Prostate gland (tissue), 2 donors: ENCODE measurements around the gene NIPAL3. TPM values are rescaled to one million over a fixed set of nuclear protein-coding genes. Genes with fewer than 3 reads are reported as not detected.

Source experiments
- DNase-seq: peaks from one replicate; pipeline ENCODE4 v3.0.0-alpha.2; 2019; ENCODE audit warnings: low spot score
- H3K27ac ChIP-seq, 2 donors: fragments of 200-600 bp; sonication (generic); 2 replicates each; pipeline ENCODE4 v1.5.1; 2017 to 2019
- H3K27me3 ChIP-seq: fragments of 200-600 bp; sonication (generic); replicated peaks from 2 replicates; pipeline ENCODE4 v1.5.1; 2019; ENCODE audit not compliant: insufficient read depth
- H3K36me3 ChIP-seq, 2 donors: fragments of 200-600 bp; sonication (generic); 1 replicate in 1 of 2; 2 replicates in 1 of 2; pipeline versions ENCODE4 v1.5.1 to v1.8.1; 2017 to 2019
- H3K4me1 ChIP-seq: fragments of 200-600 bp; sonication (generic); replicated peaks from 2 replicates; pipeline ENCODE4 v1.5.1; 2019
- H3K4me3 ChIP-seq, 2 donors: fragments of 200-600 bp; sonication (generic); 2 replicates each; pipeline ENCODE4 v1.5.1; 2017 to 2019
- H3K9me3 ChIP-seq: fragments of 200-600 bp; sonication (generic); 2 replicates; pipeline ENCODE4 v1.5.1; 2017
- POLR2A ChIP-seq: fragments of 450-650 bp; IDR thresholded peaks from one replicate; pipeline ENCODE4 v1.6.1; 2016; ENCODE audit warnings: antibody characterized with exemption, mild to moderate bottlenecking
- POLR2AphosphoS5 ChIP-seq: sonication (generic); formaldehyde crosslinking; IDR thresholded peaks from one replicate; pipeline ENCODE4 v1.6.1; 2017; ENCODE audit warnings: antibody characterized with exemption
- WGBS: methylation state at CpG from one replicate; pipeline ENCODE4 v1.1.5; 2018; 5-methylcytosine and 5-hydroxymethylcytosine counted together
- intact Hi-C: fragments of 100-400 bp; cut with DNase I; formaldehyde crosslinking; loops from one replicate; pipeline ENCODE4 v1.14.2; 2022
- total RNA-seq, 2 donors: library from RNA; depleted of rRNA; stranded (reverse); fragments of >200 nt; gene quantifications; one replicate each; pipeline ENCODE4 v1.1.0, GENCODE V29; 2016
- TF ChIP-seq, protein P1 (sequence below), 4 experiments: fragments of 200-600 bp in 2 of 4; fragments of 450-650 bp in 2 of 4; sonication (generic) in 2 of 4; IDR thresholded peaks; 1 replicate in 3 of 4; 2 replicates in 1 of 4; pipeline ENCODE4 v1.5.1; 2016 to 2019; ENCODE audit warnings: antibody characterized with exemption in 4 of 4, mild to moderate bottlenecking in 2 of 4, moderate library complexity in 2 of 4

The NIPAL3 gene
- total RNA-seq, 2 donors from 2014 or later, result 125 to 350 TPM

DNA sequence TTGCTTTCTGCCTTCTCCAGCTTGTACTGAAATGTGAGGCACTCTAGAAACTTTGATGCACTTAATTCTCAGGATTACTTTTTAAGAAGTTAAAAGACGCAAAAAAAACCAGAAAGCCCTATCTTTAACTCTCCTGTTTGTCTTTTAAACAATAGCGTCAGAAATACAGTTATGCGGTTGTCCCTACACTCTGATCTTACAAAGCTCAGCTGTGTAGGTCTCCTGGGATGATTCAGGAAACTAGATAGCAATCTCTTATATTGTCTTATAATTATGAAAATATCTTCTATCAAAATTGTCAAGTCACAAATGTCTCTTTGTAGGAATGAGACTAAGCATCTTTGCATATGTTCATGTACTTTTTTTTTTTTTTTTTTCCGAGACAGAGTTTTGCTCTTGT is 60.1 kb downstream of the NIPAL3 start:
- no peaks in the 10 kb centered on the region for H3K36me3 ChIP-seq
- intact Hi-C loops, result no loop called here
- H3K4me1 ChIP-seq, result peaks cover 10% of the 10 kb centered on the region
- H3K4me3 ChIP-seq, result no peak overlapping the region
- no peak for TF ChIP-seq POLR2A
- TF ChIP-seq, protein P1, sequence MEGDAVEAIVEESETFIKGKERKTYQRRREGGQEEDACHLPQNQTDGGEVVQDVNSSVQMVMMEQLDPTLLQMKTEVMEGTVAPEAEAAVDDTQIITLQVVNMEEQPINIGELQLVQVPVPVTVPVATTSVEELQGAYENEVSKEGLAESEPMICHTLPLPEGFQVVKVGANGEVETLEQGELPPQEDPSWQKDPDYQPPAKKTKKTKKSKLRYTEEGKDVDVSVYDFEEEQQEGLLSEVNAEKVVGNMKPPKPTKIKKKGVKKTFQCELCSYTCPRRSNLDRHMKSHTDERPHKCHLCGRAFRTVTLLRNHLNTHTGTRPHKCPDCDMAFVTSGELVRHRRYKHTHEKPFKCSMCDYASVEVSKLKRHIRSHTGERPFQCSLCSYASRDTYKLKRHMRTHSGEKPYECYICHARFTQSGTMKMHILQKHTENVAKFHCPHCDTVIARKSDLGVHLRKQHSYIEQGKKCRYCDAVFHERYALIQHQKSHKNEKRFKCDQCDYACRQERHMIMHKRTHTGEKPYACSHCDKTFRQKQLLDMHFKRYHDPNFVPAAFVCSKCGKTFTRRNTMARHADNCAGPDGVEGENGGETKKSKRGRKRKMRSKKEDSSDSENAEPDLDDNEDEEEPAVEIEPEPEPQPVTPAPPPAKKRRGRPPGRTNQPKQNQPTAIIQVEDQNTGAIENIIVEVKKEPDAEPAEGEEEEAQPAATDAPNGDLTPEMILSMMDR (IDR thresholded peaks at IDR 0.05), result no peak
- TF ChIP-seq POLR2AphosphoS5, result no peak
- H3K27me3 ChIP-seq, result no peaks in the 10 kb centered on the region
- WGBS, result 56% methylated on average over 4 of the region's 4 CpGs
- H3K9me3 ChIP-seq, result no peaks in the 10 kb centered on the region
- peak overlapping the region in 1 of 2 donors; percentile 69 for H3K27ac ChIP-seq
- no peak for DNase-seq

GRCh38 chr1:24476571-24476970 is 61.0 kb downstream of the NIPAL3 start:
- peak overlapping the region; percentile 35 to 69 for H3K27ac ChIP-seq
- intact Hi-C loops, result no loop called here
- TF ChIP-seq POLR2AphosphoS5 (no peak), POLR2A (no peak)
- TF ChIP-seq, protein P1 (IDR thresholded peaks at IDR 0.05), result no peak
- no peaks in the 10 kb centered on the region for H3K36me3 ChIP-seq
- no peak for DNase-seq
- H3K27me3 ChIP-seq, result no peaks in the 10 kb centered on the region
- no peak overlapping the region for H3K4me3 ChIP-seq
- WGBS, result 38% methylated on average over 2 of the region's 2 CpGs
- no peaks in the 10 kb centered on the region for H3K9me3 ChIP-seq
- H3K4me1 ChIP-seq, result peaks cover 10% of the 10 kb centered on the region

DNA sequence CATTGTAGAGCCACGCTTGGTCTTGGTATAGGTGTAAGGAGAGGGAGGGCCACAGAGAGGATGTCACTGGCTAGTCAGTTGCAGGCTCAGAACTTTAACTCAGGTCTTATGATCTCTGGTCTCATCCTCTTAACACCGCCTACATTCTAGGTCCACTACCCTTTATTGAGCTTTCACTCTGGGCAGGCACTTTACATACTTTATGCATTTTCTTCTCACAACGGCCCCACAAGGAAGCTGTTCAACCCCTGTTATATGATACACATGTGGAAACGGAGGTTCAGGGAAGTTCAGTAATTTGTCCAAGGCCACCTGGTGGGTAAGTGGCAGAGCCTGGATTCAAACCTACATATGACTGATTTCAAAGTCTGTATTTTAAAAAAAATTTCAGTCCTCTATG is 61.7 kb downstream of the NIPAL3 start:
- intact Hi-C loops, result no loop called here
- H3K9me3 ChIP-seq, result no peaks in the 10 kb centered on the region
- H3K27me3 ChIP-seq, result no peaks in the 10 kb centered on the region
- 72% methylated on average over 4 of the region's 4 CpGs for WGBS
- TF ChIP-seq POLR2A (no peak), POLR2AphosphoS5 (no peak)
- TF ChIP-seq, protein P1 (IDR thresholded peaks at IDR 0.05), result no peak
- H3K4me3 ChIP-seq, result no peak overlapping the region
- H3K36me3 ChIP-seq, result no peaks in the 10 kb centered on the region
- no peak for DNase-seq
- peaks cover 10% of the 10 kb centered on the region for H3K4me1 ChIP-seq
- H3K27ac ChIP-seq, result peak overlapping the region; percentile 35 to 69

DNA sequence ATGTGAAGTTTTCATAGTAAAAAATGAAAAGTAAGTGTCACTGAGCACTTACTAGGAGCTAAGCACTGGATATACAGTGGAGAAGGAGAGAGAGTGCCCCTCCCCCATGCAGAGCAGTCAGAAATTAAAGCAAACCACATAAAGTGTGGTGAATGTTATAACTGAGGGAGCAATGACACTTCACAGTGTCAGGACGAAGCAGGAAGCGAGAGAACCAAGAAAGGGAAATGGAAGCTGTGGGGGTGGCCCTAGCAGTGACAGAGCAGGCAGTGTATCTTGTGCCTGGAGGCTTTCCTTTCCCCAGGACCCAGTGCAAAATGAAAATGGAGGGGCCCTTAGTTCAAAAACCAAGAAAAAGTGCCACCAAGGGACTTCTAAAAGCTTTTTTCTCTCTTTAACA is 65.5 kb downstream of the NIPAL3 start:
- H3K27me3 ChIP-seq, result no peaks in the 10 kb centered on the region
- 89% methylated on average over 2 of the region's 2 CpGs for WGBS
- no peak overlapping the region for H3K27ac ChIP-seq
- DNase-seq, result no peak
- peaks cover 7% of the 10 kb centered on the region for H3K4me1 ChIP-seq
- TF ChIP-seq POLR2A (no peak), POLR2AphosphoS5 (no peak)
- TF ChIP-seq, protein P1 (IDR thresholded peaks at IDR 0.05), result no peak
- no peaks in the 10 kb centered on the region for H3K36me3 ChIP-seq
- no peaks in the 10 kb centered on the region for H3K9me3 ChIP-seq
- intact Hi-C loops, result no loop called here
- no peak overlapping the region for H3K4me3 ChIP-seq

GRCh38 chr1:24481843-24482610 is 66.4 kb downstream of the NIPAL3 start:
- no peak for TF ChIP-seq POLR2AphosphoS5
- TF ChIP-seq, protein P1 (IDR thresholded peaks at IDR 0.05), result no peak
- no peak for TF ChIP-seq POLR2A
- 89% methylated on average over 16 of the region's 16 CpGs for WGBS
- intact Hi-C loops, result no loop called here

More at GRCh38 chr1:24481843-24482610, 66.4 kb downstream of the NIPAL3 start:
- H3K36me3 ChIP-seq, result no peaks in the 10 kb centered on the region
- peaks cover 4% of the 10 kb centered on the region for H3K4me1 ChIP-seq
- no peak for DNase-seq
- no peaks in the 10 kb centered on the region for H3K27me3 ChIP-seq
- H3K9me3 ChIP-seq, result no peaks in the 10 kb centered on the region
- H3K4me3 ChIP-seq, result no peak overlapping the region
- H3K27ac ChIP-seq, result no peak overlapping the region
